Muscle of leg (tissue), 11 donors: ENCODE measurements around the gene FRMD4A. TPM values are rescaled to one million over a fixed set of nuclear protein-coding genes. Genes with fewer than 3 reads are reported as not detected.

Experiments
- DNase-seq: peaks from one replicate; pipeline ENCODE4 v3.0.0; 2013
- H3K27ac ChIP-seq: one replicate; pipeline ENCODE4 v1.5.1; 2013; ENCODE audit warnings: mild to moderate bottlenecking, low read length, control low read depth
- H3K27me3 ChIP-seq: one replicate; pipeline ENCODE4 v1.6.1; 2013; ENCODE audit warnings: low read length; ENCODE audit not compliant: control insufficient read depth, insufficient read depth
- H3K36me3 ChIP-seq: one replicate; pipeline ENCODE4 v1.6.1; 2013; ENCODE audit warnings: low read length; ENCODE audit not compliant: control insufficient read depth, insufficient read depth
- H3K4me1 ChIP-seq: one replicate; pipeline ENCODE4 v1.6.1; 2013; ENCODE audit warnings: low read length; ENCODE audit not compliant: control insufficient read depth, insufficient read depth
- H3K4me3 ChIP-seq: one replicate; pipeline ENCODE4 v1.5.1; 2013; ENCODE audit warnings: low read length, control low read depth
- H3K9me3 ChIP-seq: replicated peaks from 2 replicates; pipeline ENCODE4 v1.6.1; 2013; ENCODE audit warnings: low read depth, low read length; ENCODE audit not compliant: control insufficient read depth
- WGBS: methylation state at CpG from one replicate; pipeline ENCODE4 v1.1.5; 2013; ENCODE audit warnings: missing lambda C conversion rate; ENCODE audit not compliant: insufficient coverage; 5-methylcytosine and 5-hydroxymethylcytosine counted together
- polyA plus RNA-seq, 8 donors: library from polyadenylated mRNA; unstranded; fragments of 120-200 nt; gene quantifications; one replicate each; pipeline versions ENCODE4 v1.2.1 to v1.2.3, GENCODE V29; 2013; ENCODE audit warnings: inconsistent platforms in 1 of 8, low replicate concordance in 1 of 8; ENCODE audit not compliant: insufficient read length in 8 of 8, insufficient read depth in 1 of 8
- total RNA-seq: library from RNA; stranded (reverse); fragments of 120-200 nt; gene quantifications from one replicate; pipeline ENCODE4 v1.2.4, GENCODE V29; 2013

FRMD4A gene
- total and polyA plus RNA-seq, 9 donors, result 29.1 to 53.1 (median 42.0) TPM

- peaks cover 2% of the 10 kb centered on the region for H3K9me3 ChIP-seq
- DNase-seq, result no peak
- WGBS, result no CpG with 5 or more reads among the region's 5 CpGs
- no peak overlapping the region for H3K4me3 ChIP-seq
- H3K27ac ChIP-seq, result no peak overlapping the region
- peaks cover 28% of the 10 kb centered on the region for H3K4me1 ChIP-seq
- H3K36me3 ChIP-seq, result no peaks in the 10 kb centered on the region
- H3K27me3 ChIP-seq, result peaks cover 4% of the 10 kb centered on the region
These were observed 316.3 kb downstream of the FRMD4A start for GRCh38 chr10:14014423-14014822.

- Histone ChIP-seq H3K9me3 (no peaks in the 10 kb centered on the region), H3K4me1 (peaks cover 23% of the 10 kb centered on the region), H3K27ac (no peak overlapping the region), H3K4me3 (no peak overlapping the region), H3K27me3 (peaks cover 4% of the 10 kb centered on the region), H3K36me3 (no peaks in the 10 kb centered on the region)
- WGBS, result 85% methylated on average over 2 of the region's 5 CpGs
- DNase-seq, result peak; percentile 46
These were observed 319.8 kb downstream of the FRMD4A start for GRCh38 chr10:14010769-14011574.

- Histone ChIP-seq H3K27me3 (peaks cover 4% of the 10 kb centered on the region), H3K36me3 (no peaks in the 10 kb centered on the region), H3K9me3 (no peaks in the 10 kb centered on the region), H3K4me3 (peak overlapping the region; percentile 35), H3K27ac (peak overlapping the region; percentile 85), H3K4me1 (peaks cover 20% of the 10 kb centered on the region)
- WGBS, result no CpG with 5 or more reads among the region's 5 CpGs
- peak; percentile 91 for DNase-seq
These were observed 320.6 kb downstream of the FRMD4A start for GRCh38 chr10:14010101-14010558.

GRCh38 chr10:14009371-14010100, 321.2 kb downstream of the FRMD4A start:
- Histone ChIP-seq H3K9me3 (no peaks in the 10 kb centered on the region), H3K27ac (peak overlapping the region; percentile 85), H3K4me1 (peaks cover 20% of the 10 kb centered on the region), H3K4me3 (peak overlapping the region; percentile 35), H3K36me3 (no peaks in the 10 kb centered on the region), H3K27me3 (peaks cover 4% of the 10 kb centered on the region)
- DNase-seq, result peak; percentile 87
- 15% methylated on average over 10 of the region's 24 CpGs for WGBS

GRCh38 chr10:14008740-14009080, 322.0 kb downstream of the FRMD4A start:
- peaks cover 4% of the 10 kb centered on the region for H3K27me3 ChIP-seq
- no peaks in the 10 kb centered on the region for H3K36me3 ChIP-seq
- DNase-seq, result no peak
- no CpG with 5 or more reads among the region's 9 CpGs for WGBS
- H3K9me3 ChIP-seq, result no peaks in the 10 kb centered on the region
- peak overlapping the region; percentile 38 for H3K4me3 ChIP-seq
- H3K4me1 ChIP-seq, result peaks cover 20% of the 10 kb centered on the region
- peak overlapping the region; percentile 85 for H3K27ac ChIP-seq

- H3K27ac ChIP-seq, result no peak overlapping the region
- no peaks in the 10 kb centered on the region for H3K9me3 ChIP-seq
- H3K4me1 ChIP-seq, result peaks cover 6% of the 10 kb centered on the region
- DNase-seq, result no peak
- no CpG with 5 or more reads among the region's 4 CpGs for WGBS
- peaks cover 2% of the 10 kb centered on the region for H3K36me3 ChIP-seq
- no peak overlapping the region for H3K4me3 ChIP-seq
- H3K27me3 ChIP-seq, result no peaks in the 10 kb centered on the region
These were observed 326.2 kb downstream of the FRMD4A start for GRCh38 chr10:14004536-14004935.

- DNase-seq, result peak; percentile 80
- WGBS, result 62% methylated on average over 2 of the region's 9 CpGs
- Histone ChIP-seq H3K9me3 (no peaks in the 10 kb centered on the region), H3K4me1 (peaks cover 2% of the 10 kb centered on the region), H3K4me3 (no peak overlapping the region), H3K27me3 (no peaks in the 10 kb centered on the region), H3K36me3 (peaks cover 2% of the 10 kb centered on the region), H3K27ac (no peak overlapping the region)
These were observed 327.1 kb downstream of the FRMD4A start for GRCh38 chr10:14003517-14004184.

GRCh38 chr10:14001298-14002040, 329.3 kb downstream of the FRMD4A start:
- no peak for DNase-seq
- Histone ChIP-seq H3K36me3 (peaks cover 2% of the 10 kb centered on the region), H3K4me1 (peaks cover 3% of the 10 kb centered on the region), H3K4me3 (no peak overlapping the region), H3K27ac (no peak overlapping the region), H3K9me3 (no peaks in the 10 kb centered on the region), H3K27me3 (no peaks in the 10 kb centered on the region)
- 80% methylated on average over 4 of the region's 10 CpGs for WGBS

- H3K27ac ChIP-seq, result no peak overlapping the region
- H3K4me3 ChIP-seq, result no peak overlapping the region
- WGBS, result 68% methylated on average over 5 of the region's 5 CpGs
- DNase-seq, result no peak
- H3K9me3 ChIP-seq, result no peaks in the 10 kb centered on the region
- H3K4me1 ChIP-seq, result peaks cover 3% of the 10 kb centered on the region
- H3K27me3 ChIP-seq, result no peaks in the 10 kb centered on the region
- peaks cover 2% of the 10 kb centered on the region for H3K36me3 ChIP-seq
These were observed 332.4 kb downstream of the FRMD4A start for GRCh38 chr10:13998163-13998835.
